ENCODE measurements around the gene KRTAP5-3.
A peak's percentile ranks its signal among the peaks of the same experiment; 100 is the strongest.
"Not testable (repeated sequence)": the region's sequence is repeated elsewhere in the genome, so short reads cannot be mapped to it uniquely, and the experiment has no call there.

The KRTAP5-3 gene

GRCh38 chr11:1619449-1619848, 11.2 kb upstream of the KRTAP5-3 start:
- DNase-seq (ENCODE audit: low read depth, low spot score): no peak

- DNase-seq (ENCODE audit: low read depth, low spot score): no peak
Observed at GRCh38 chr11:1618231-1618630, 10.0 kb upstream of the KRTAP5-3 start.

- not testable (repeated sequence) for DNase-seq (ENCODE audit: low read depth, low spot score)
Observed at GRCh38 chr11:1607901-1608300, 362 bp downstream of the KRTAP5-3 start.

GRCh38 chr11:1607156-1607845, 962 bp downstream of the KRTAP5-3 start:
- DNase-seq (ENCODE audit: low read depth, low spot score): not testable (repeated sequence)

- DNase-seq (ENCODE audit: low read depth, low spot score): not testable (repeated sequence)
Observed at GRCh38 chr11:1605923-1606322, 2.3 kb downstream of the KRTAP5-3 start.

GRCh38 chr11:1604711-1605110, 3.6 kb downstream of the KRTAP5-3 start:
- no peak for DNase-seq (ENCODE audit: low read depth, low spot score)

GRCh38 chr11:1604181-1604580, 4.1 kb downstream of the KRTAP5-3 start:
- no peak for DNase-seq (ENCODE audit: low read depth, low spot score)

GRCh38 chr11:1603629-1604028, 4.6 kb downstream of the KRTAP5-3 start:
- DNase-seq (ENCODE audit: low read depth, low spot score): no peak

GRCh38 chr11:1601663-1602062, 6.6 kb downstream of the KRTAP5-3 start:
- DNase-seq (ENCODE audit: low read depth, low spot score): not testable (repeated sequence)

GRCh38 chr11:1600626-1601025, 7.6 kb downstream of the KRTAP5-3 start:
- DNase-seq (ENCODE audit: low read depth, low spot score): no peak

GRCh38 chr11:1598816-1599215, 9.4 kb downstream of the KRTAP5-3 start:
- DNase-seq (ENCODE audit: low read depth, low spot score): peak; percentile 8

GRCh38 chr11:1598406-1598805, 9.9 kb downstream of the KRTAP5-3 start:
- DNase-seq (ENCODE audit: low read depth, low spot score): not testable (repeated sequence)

GRCh38 chr11:1597994-1598380, 10.3 kb downstream of the KRTAP5-3 start, which contains the start of gene KRTAP5-2:
Gene KRTAP5-2, minus strand, starts transcription at chr11:1598294. Its CDS starts 44 bp downstream, at chr11:1598250.
- DNase-seq (ENCODE audit: low read depth, low spot score): no peak

- DNase-seq (ENCODE audit: low read depth, low spot score): no peak
Observed at GRCh38 chr11:1597331-1597993, 10.8 kb downstream of the KRTAP5-3 start.

- DNase-seq (ENCODE audit: low read depth, low spot score): not testable (repeated sequence)
Observed at GRCh38 chr11:1596576-1597121, 11.6 kb downstream of the KRTAP5-3 start.

GRCh38 chr11:1595994-1596575, 12.2 kb downstream of the KRTAP5-3 start:
- not testable (repeated sequence) for DNase-seq (ENCODE audit: low read depth, low spot score)

GRCh38 chr11:1592628-1593027, 15.6 kb downstream of the KRTAP5-3 start:
- DNase-seq (ENCODE audit: low read depth, low spot score): no peak

- no peak for DNase-seq (ENCODE audit: low read depth, low spot score)
Observed at GRCh38 chr11:1589996-1590395, 18.3 kb downstream of the KRTAP5-3 start.

- not testable (repeated sequence) for DNase-seq (ENCODE audit: low read depth, low spot score)
Observed at GRCh38 chr11:1589191-1589963, 18.9 kb downstream of the KRTAP5-3 start.

GRCh38 chr11:1586699-1587098, 21.6 kb downstream of the KRTAP5-3 start:
- DNase-seq (ENCODE audit: low read depth, low spot score): no peak

- DNase-seq (ENCODE audit: low read depth, low spot score): not testable (repeated sequence)
Observed at GRCh38 chr11:1584661-1585370, 23.4 kb downstream of the KRTAP5-3 start, which contains the start of gene KRTAP5-1. Gene KRTAP5-1, minus strand, starts transcription at chr11:1585283. Its CDS starts 34 bp downstream, at chr11:1585249.
